Measurements from ENCODE around the gene TOMM40. TPM values are rescaled to one million over a fixed set of nuclear protein-coding genes. Genes with fewer than 3 reads are reported as not detected.
A peak's percentile ranks its signal among the peaks of the same experiment; 100 is the strongest.

Gene TOMM40
- total RNA-seq, 1 experiment from 2014 or later = 83.6 TPM

- no peak overlapping the region for H3K4me2 ChIP-seq
- intact Hi-C loops (cut with micrococcal nuclease; ENCODE audit: unreplicated experiment) = loop anchor here (10.0 kb wide), 1 partner anchor 152 kb away; no protein-coding TSS in a partner anchor
- no peaks in the 10 kb centered on the region for H3K9me2 ChIP-seq (ENCODE audit: insufficient read depth)
- no peaks in the 10 kb centered on the region; the same call in 1 of the 2 replicates for H3K4me1 ChIP-seq (replicated peaks; ENCODE audit: insufficient read depth)
- POLR2A ChIA-PET (ENCODE audit: unreplicated experiment) = no interaction called here
- TSS peak; percentile 28 for BruUV-seq (replicated peaks)
- H3K27me3 ChIP-seq (ENCODE audit: insufficient read depth, low read depth) = no peaks in the 10 kb centered on the region
- peaks cover 72% of the 10 kb centered on the region for H3F3A ChIP-seq (ENCODE audit: insufficient read depth, low read depth)
- no peak for DNase-seq
- no peaks in the 10 kb centered on the region for H3K9me3 ChIP-seq (ENCODE audit: insufficient read depth, low read depth)
- no peak overlapping the region for H3K27ac ChIP-seq
- H3K79me2 ChIP-seq (ENCODE audit: low read depth) = no peaks in the 10 kb centered on the region
- CTCF ChIA-PET = interaction anchor here (0.7 to 1.1 kb wide), 5 partner anchors 19 to 467 kb away, joined by 3 to 5 read pairs (median 3); partner anchors contain the start of gene ERCC2
- 0 out of 2 replicates have a peak, but pooled peaks cover 17% of the 10 kb centered on the region for H3K36me3 ChIP-seq (ENCODE audit: low read depth)
- peaks cover 27% of the 10 kb centered on the region; the same call in 1 of the 2 replicates for H4K20me1 ChIP-seq (ENCODE audit: insufficient read depth)
- H2AFZ ChIP-seq = no peak overlapping the region
- H3K4me3 ChIP-seq = no peak overlapping the region
- TF ChIP-seq EZH2 (IDR thresholded peaks at IDR 0.05; ENCODE audit: low read depth) (no peak), CTCF (conservative IDR thresholded peaks at IDR 0.05) (no peak)
Observed at GRCh38 chr19:44903216-44903601, 12.2 kb downstream of the TOMM40 start.

- H4K20me1 ChIP-seq (ENCODE audit: insufficient read depth) = peaks cover 22% of the 10 kb centered on the region; the same call in 1 of the 2 replicates
- no peaks in the 10 kb centered on the region; the same call in 1 of the 2 replicates for H3K4me1 ChIP-seq (replicated peaks; ENCODE audit: insufficient read depth)
- H3K27ac ChIP-seq = no peak overlapping the region
- H3K36me3 ChIP-seq (ENCODE audit: low read depth) = 0 out of 2 replicates have a peak, but pooled peaks cover 17% of the 10 kb centered on the region
- peaks cover 67% of the 10 kb centered on the region for H3F3A ChIP-seq (ENCODE audit: insufficient read depth, low read depth)
- TF ChIP-seq CTCF (conservative IDR thresholded peaks at IDR 0.05) (peak; percentile 100), EZH2 (IDR thresholded peaks at IDR 0.05; ENCODE audit: low read depth) (no peak)
- intact Hi-C loops (cut with micrococcal nuclease; ENCODE audit: unreplicated experiment) = loop anchor here (10.0 kb wide), 1 partner anchor 151 kb away; no protein-coding TSS in a partner anchor
- no peaks in the 10 kb centered on the region for H3K79me2 ChIP-seq (ENCODE audit: low read depth)
- no peaks in the 10 kb centered on the region for H3K9me3 ChIP-seq (ENCODE audit: insufficient read depth, low read depth)
- peak; percentile 42 to 69 for DNase-seq
- no peak overlapping the region for H3K4me2 ChIP-seq
- POLR2A ChIA-PET (ENCODE audit: unreplicated experiment) = interaction anchor here (0.6 kb wide), 1 partner anchor 165 kb away, joined by 6 read pairs; no protein-coding TSS in a partner anchor
- H3K9me2 ChIP-seq (ENCODE audit: insufficient read depth) = no peaks in the 10 kb centered on the region
- no peak overlapping the region for H2AFZ ChIP-seq
- CTCF ChIA-PET = interaction anchor here (0.7 to 1.1 kb wide), 5 partner anchors 20 to 466 kb away, joined by 3 to 5 read pairs (median 3); partner anchors contain the start of gene ERCC2
- no TSS peak for BruUV-seq (replicated peaks)
- no peak overlapping the region for H3K4me3 ChIP-seq
- H3K27me3 ChIP-seq (ENCODE audit: insufficient read depth, low read depth) = no peaks in the 10 kb centered on the region
Observed at GRCh38 chr19:44903602-44904425, 12.8 kb downstream of the TOMM40 start.

GRCh38 chr19:44904426-44904994, 13.5 kb downstream of the TOMM40 start:
- CTCF ChIA-PET = interaction anchor here (1.1 kb wide), 1 partner anchor 21 kb away, joined by 3 read pairs; no protein-coding TSS in a partner anchor
- peak in 1 of 2 experiments; percentile 20 for DNase-seq
- BruUV-seq (replicated peaks) = no TSS peak
- no peak overlapping the region for H2AFZ ChIP-seq
- H3K9me2 ChIP-seq (ENCODE audit: insufficient read depth) = no peaks in the 10 kb centered on the region
- no peaks in the 10 kb centered on the region for H3K27me3 ChIP-seq (ENCODE audit: insufficient read depth, low read depth)
- H3K4me1 ChIP-seq (replicated peaks; ENCODE audit: insufficient read depth) = no peaks in the 10 kb centered on the region; the same call in 1 of the 2 replicates
- intact Hi-C loops (cut with micrococcal nuclease; ENCODE audit: unreplicated experiment) = loop anchor here (10.0 kb wide), 1 partner anchor 150 kb away; no protein-coding TSS in a partner anchor
- H3F3A ChIP-seq (ENCODE audit: insufficient read depth, low read depth) = peaks cover 60% of the 10 kb centered on the region
- no peak for TF ChIP-seq EZH2 (IDR thresholded peaks at IDR 0.05; ENCODE audit: low read depth)
- 0 out of 2 replicates have a peak, but pooled peaks have one; percentile 23 for TF ChIP-seq CTCF (conservative IDR thresholded peaks at IDR 0.05)
- no peaks in the 10 kb centered on the region for H3K79me2 ChIP-seq (ENCODE audit: low read depth)
- POLR2A ChIA-PET (ENCODE audit: unreplicated experiment) = interaction anchor here (0.6 kb wide), 1 partner anchor 165 kb away, joined by 6 read pairs; no protein-coding TSS in a partner anchor
- H3K4me2 ChIP-seq = no peak overlapping the region
- no peaks in the 10 kb centered on the region for H3K9me3 ChIP-seq (ENCODE audit: insufficient read depth, low read depth)
- H3K27ac ChIP-seq = no peak overlapping the region
- 0 out of 2 replicates have a peak, but pooled peaks cover 17% of the 10 kb centered on the region for H3K36me3 ChIP-seq (ENCODE audit: low read depth)
- no peak overlapping the region for H3K4me3 ChIP-seq
- H4K20me1 ChIP-seq (ENCODE audit: insufficient read depth) = peaks cover 16% of the 10 kb centered on the region; the same call in 1 of the 2 replicates

All from PC-9 (cell line).